ENCODE results near the gene TEX2.
A peak's percentile ranks its signal among the peaks of the same experiment; 100 is the strongest.
"Not testable (repeated sequence)": the region's sequence is repeated elsewhere in the genome, so short reads cannot be mapped to it uniquely, and the experiment has no call there.

The TEX2 gene

DNA sequence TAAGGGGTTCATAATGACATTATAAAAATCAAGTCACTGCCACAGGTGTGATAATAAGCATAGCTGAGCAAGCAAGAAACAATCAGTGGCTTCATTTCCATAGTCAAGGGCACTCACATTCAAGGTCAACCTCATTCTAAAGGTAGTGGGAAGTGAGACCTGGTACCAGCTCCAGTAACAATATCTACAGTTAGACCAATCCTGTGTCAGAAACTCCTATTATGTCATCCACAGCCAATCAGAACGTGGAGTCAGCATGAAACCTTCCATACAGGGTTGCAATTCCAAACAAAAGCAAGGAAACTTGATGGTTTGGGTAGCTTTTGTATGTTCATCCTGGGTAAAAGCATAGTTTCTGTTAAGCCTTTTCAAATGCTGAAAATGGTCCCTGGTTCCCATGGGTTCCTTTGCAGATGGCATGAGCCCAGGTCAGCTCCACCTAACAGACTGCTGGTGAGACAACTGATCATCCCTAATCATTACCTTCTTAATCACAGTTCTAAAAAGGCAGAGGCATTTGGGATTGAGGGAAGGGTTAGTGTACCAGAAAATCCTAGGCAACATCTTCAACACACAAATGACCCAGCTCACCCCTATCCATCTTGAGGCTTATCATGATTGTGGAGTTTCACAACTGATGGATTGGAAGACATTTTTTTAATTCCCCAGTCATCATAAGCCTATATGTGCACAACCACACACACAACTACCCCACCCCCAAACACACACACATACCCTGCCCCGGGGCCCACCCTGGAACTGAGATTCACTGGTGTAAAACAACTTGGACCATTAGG lies 30.4 kb downstream of the TEX2 start:
- DNase-seq, result no peak

DNA sequence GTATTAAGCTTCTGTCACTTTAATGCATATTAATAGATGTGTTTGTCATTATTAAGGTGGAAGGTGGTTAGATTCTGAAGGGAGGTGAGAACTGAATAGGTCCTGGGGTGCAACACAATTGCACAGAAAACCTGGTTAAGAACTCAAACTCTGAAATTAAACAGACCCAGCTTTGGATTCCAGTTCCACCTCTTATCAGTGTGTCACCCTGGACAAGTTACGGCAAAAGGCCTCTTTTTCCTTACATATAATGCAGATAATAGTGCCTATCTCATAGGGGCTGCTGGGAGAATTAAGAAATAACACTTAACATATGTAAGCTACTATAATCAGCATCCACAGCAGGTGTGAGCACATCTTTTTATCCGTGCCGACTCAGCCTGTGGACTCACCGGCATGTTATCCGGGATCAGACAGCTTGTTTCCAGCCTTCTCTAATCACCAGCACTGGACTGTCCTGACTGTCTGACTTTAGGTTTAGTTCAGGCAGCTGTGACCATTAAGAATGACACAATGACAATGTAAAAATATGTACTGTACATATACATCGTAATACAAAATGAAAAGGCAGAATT lies 31.4 kb downstream of the TEX2 start:
- DNase-seq, result no peak

DNA sequence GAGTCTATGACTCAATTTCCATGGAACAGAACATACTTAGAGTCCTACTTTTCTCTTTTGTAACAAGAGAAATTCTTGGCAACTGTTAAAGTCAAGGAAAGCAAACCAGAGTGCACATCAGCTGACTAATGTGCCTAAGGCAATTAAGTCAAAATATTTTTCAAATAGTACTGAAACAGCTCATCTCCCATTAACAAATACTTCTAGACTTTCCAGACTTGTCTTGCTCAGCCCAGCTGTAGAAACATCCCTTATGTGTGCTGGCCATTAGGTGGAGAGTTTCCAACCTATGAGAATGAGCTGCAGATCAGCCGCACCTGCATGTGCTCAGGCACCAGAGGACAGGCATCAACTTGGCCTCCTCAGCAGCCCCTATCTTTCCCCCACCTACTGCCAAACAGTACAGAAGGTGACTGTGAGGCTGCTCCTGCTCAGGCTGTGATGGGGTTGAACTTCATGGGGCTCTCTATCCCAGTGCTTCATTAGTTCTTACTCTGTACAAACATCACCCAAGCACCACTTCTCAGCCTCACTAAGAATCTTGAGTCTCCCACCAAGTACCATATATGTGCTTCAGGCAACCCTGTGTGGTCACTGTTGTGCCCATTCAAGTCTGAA lies 32.2 kb downstream of the TEX2 start:
- DNase-seq, result no peak

GRCh38 chr17:64229815-64230728 lies 33.0 kb downstream of the TEX2 start:
- DNase-seq, result no peak

DNA sequence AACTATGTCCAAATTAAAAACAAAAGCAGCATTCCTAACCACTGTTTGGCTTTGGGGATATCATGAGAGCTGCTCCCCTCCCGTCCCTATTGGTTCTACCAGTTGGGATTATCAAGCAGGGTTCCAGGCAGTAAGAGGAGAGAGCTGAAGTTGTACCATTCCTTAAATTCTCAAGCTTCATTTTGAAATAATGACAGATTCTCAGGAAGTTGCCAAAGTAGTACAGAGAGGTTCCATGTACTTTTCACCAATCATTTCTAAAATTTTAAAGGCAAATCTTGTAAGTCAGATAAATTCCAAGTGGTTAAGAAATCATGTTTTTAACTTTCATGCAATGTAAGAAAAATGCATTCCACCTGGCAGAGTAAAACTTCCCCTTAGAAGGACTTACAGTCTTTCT lies 36.9 kb downstream of the TEX2 start:
- no peak for DNase-seq

GRCh38 chr17:64225410-64225809 lies 37.6 kb downstream of the TEX2 start:
- DNase-seq, result no peak

- no peak for DNase-seq
These were observed 39.0 kb downstream of the TEX2 start for GRCh38 chr17:64223931-64224629.

DNA sequence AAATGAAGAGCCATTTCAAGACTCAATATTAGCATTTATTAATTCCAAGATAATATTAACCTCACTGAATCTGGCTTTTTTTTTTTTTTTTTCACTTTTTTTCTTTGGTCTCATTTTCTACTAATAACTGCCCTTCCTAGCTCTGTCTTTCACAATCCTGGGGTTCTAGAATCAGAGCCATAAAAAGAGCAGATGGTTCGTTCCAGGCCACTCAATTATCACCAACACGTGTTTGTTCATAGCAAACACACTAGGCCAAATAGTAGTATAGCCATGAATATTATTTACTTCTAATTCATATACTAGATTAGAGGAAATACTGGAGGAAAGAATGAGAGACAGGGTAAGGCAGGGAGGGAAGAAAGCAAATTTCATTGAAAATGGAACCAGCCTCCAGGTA lies 39.8 kb downstream of the TEX2 start:
- no peak for DNase-seq

GRCh38 chr17:64221679-64222078 lies 41.4 kb downstream of the TEX2 start:
- no peak for DNase-seq

- not testable (repeated sequence) for DNase-seq
These were observed 42.5 kb downstream of the TEX2 start for GRCh38 chr17:64220604-64221003.

- no peak for DNase-seq
These were observed 43.5 kb downstream of the TEX2 start for GRCh38 chr17:64219571-64219970.

GRCh38 chr17:64218066-64218465 lies 45.0 kb downstream of the TEX2 start:
- peak; percentile 35 to 36 for DNase-seq

- DNase-seq, result no peak
These were observed 45.8 kb downstream of the TEX2 start for GRCh38 chr17:64217249-64217691.

DNA sequence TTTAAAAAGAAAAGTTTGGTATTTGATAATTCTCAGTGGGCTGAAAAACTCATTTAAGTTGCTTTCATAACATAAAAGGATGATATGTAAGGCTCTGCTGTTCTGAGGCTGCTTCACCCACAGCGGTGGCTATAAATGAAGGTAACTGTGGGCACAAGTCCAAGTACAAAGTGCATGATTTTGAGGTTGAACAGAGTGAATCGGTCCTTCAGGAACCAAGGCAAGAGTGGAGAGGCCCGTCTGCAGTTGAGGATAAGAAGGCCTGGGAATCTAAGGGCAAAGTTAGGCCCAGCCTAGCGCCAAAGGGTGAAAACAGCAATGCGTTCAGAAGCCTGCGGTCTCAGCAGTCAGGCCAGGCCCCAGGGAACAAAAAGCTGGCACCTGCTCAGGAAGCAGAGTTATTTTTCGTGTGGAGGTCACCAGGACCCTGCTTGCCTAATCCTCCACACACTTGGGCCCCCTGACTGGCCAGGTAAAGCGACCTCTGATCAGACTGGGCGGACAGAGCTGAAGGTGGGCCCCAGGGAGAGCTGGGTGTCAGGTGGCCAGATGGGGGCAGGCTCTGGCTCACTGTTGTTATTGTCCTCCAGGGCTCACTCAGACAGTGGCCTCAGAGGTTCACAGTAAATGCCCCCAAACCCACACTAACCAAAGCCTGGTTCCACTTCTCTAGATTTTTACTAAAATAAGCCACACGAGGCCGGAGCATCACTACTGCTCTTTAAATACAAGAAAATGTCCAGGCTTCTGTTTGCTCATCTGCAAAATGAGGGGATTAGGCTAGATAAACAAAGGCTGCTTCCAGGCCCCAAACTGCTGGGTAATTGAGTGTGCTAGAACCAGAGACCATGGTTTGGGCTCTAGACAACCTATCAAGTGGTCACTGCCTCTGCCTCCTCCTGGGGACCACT lies 46.5 kb downstream of the TEX2 start:
- no peak for DNase-seq

DNA sequence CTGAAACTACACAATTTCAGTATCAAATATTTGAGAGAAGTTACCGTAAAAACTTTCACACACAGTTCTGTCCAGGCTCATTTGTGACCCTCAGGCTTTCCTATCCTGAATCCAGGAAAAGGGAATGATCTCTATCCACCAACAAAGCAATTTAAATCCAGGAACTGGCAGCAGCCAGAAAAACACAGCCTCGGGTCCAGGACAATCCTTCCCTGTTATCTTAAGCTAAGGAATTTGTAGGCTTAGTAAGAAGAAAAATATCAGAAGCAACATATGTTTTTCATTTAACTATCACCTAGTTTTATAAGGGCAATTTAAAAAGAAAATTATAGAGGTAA lies 47.1 kb downstream of the TEX2 start:
- no peak for DNase-seq

GRCh38 chr17:64214950-64215349 lies 48.1 kb downstream of the TEX2 start:
- DNase-seq, result no peak

GRCh38 chr17:64213995-64214811 lies 48.9 kb downstream of the TEX2 start:
- DNase-seq, result no peak

GRCh38 chr17:64212122-64212521 lies 50.9 kb downstream of the TEX2 start:
- DNase-seq, result no peak

DNA sequence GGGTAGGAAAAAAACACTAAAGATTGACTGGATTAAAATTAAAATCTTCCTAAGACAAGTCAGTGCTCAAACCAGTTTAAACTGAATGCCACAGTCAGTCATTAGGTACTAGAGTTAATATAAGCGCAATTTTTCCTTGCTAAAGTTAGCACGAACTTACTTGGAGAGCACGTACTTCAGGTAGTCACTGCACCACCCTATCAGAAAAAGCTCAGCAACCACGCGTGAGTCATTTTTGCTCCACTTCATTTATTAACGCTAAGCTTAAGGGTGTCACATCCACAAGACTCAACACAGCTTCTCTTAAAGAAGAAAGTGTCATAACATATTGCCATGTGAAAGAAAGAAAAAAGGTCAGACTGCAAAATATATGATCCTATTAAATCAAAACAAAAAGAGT lies 53.1 kb downstream of the TEX2 start:
- DNase-seq, result no peak

GRCh38 chr17:64209356-64209941 lies 53.6 kb downstream of the TEX2 start:
- no peak for DNase-seq

Data from activated T-cell treated with anti-CD3 and anti-CD28 coated beads, Interleukin-2, amount 50 U/mL, for 48 hours (primary cell).